HepG2 (cell line): Measurements from ENCODE around the gene CTSW. TPM values are rescaled to one million over a fixed set of nuclear protein-coding genes. Genes with fewer than 3 reads are reported as not detected.

Experiments
- ARNT2 ChIP-seq: sonication (generic); formaldehyde crosslinking; IDR thresholded peaks from 2 replicates; pipeline ENCODE4 v1.8.0; 2022; ENCODE audit warnings: mild to moderate bottlenecking, low read depth, missing genetic modification reagents, moderate library complexity
- ARNTL ChIP-seq: sonication (generic); formaldehyde crosslinking; IDR thresholded peaks from 2 replicates; pipeline ENCODE4 v1.4.0; 2020; ENCODE audit warnings: mild to moderate bottlenecking, missing genetic modification reagents
- ATAD3A ChIP-seq: sonication (generic); formaldehyde crosslinking; IDR thresholded peaks from 2 replicates; pipeline ENCODE4 v1.4.0; 2020; ENCODE audit warnings: missing genetic modification reagents
- EED ChIP-seq: sonication (generic); formaldehyde crosslinking; IDR thresholded peaks from 2 replicates; pipeline ENCODE4 v1.5.0; 2020; ENCODE audit warnings: mild to moderate bottlenecking, missing genetic modification reagents
- ELF4 ChIP-seq: sonication (generic); formaldehyde crosslinking; IDR thresholded peaks from 2 replicates; pipeline ENCODE4 v1.5.0; 2020; ENCODE audit warnings: missing genetic modification reagents, mild to moderate bottlenecking, moderate library complexity, borderline replicate concordance
- FOXO1 ChIP-seq: sonication (generic); formaldehyde crosslinking; IDR thresholded peaks from 2 replicates; pipeline ENCODE4 v1.4.0; 2020; ENCODE audit warnings: missing genetic modification reagents
- HDAC1 ChIP-seq: sonication (generic); formaldehyde crosslinking; IDR thresholded peaks from 2 replicates; pipeline ENCODE4 v1.5.1; 2020; ENCODE audit warnings: mild to moderate bottlenecking, missing genetic modification reagents
- HES4 ChIP-seq: sonication (generic); formaldehyde crosslinking; IDR thresholded peaks from 2 replicates; pipeline ENCODE4 v1.9.0; 2021; ENCODE audit warnings: mild to moderate bottlenecking, missing genetic modification reagents, borderline replicate concordance
- MIER2 ChIP-seq: IDR thresholded peaks from 2 replicates; pipeline ENCODE4 v1.6.1; 2016; ENCODE audit warnings: missing biosample characterization, missing genetic modification reagents
- MIER3 ChIP-seq: IDR thresholded peaks from 2 replicates; pipeline ENCODE4 v1.6.1; 2016; ENCODE audit warnings: missing compliant biosample characterization, borderline replicate concordance
- NPAS2 ChIP-seq: sonication (generic); formaldehyde crosslinking; IDR thresholded peaks from 2 replicates; pipeline ENCODE4 v1.8.0; 2022; ENCODE audit warnings: mild to moderate bottlenecking, missing genetic modification reagents, borderline replicate concordance
- XBP1 ChIP-seq: sonication (generic); formaldehyde crosslinking; IDR thresholded peaks from 2 replicates; pipeline ENCODE4 v1.5.0; 2020; ENCODE audit warnings: missing genetic modification reagents
- YEATS4 ChIP-seq: sonication (generic); formaldehyde crosslinking; IDR thresholded peaks from 2 replicates; pipeline ENCODE4 v1.4.0; 2020; ENCODE audit warnings: missing genetic modification reagents, borderline replicate concordance
- ZFP41 ChIP-seq: sonication (generic); formaldehyde crosslinking; IDR thresholded peaks from 2 replicates; pipeline ENCODE4 v1.4.0; 2020; ENCODE audit warnings: mild to moderate bottlenecking, missing genetic modification reagents, borderline replicate concordance
- ZNF230 ChIP-seq: sonication (generic); formaldehyde crosslinking; IDR thresholded peaks from 2 replicates; pipeline ENCODE4 v1.4.0; 2020; ENCODE audit warnings: mild to moderate bottlenecking, missing genetic modification reagents
- ZNF350 ChIP-seq: sonication (generic); formaldehyde crosslinking; IDR thresholded peaks from 2 replicates; pipeline ENCODE4 v1.4.0; 2020; ENCODE audit warnings: mild to moderate bottlenecking, low read depth, missing genetic modification reagents, borderline replicate concordance
- ZNF510 ChIP-seq: sonication (generic); formaldehyde crosslinking; IDR thresholded peaks from 2 replicates; pipeline ENCODE4 v1.4.0; 2020; ENCODE audit warnings: low read depth, mild to moderate bottlenecking, missing genetic modification reagents
- ZNF563 ChIP-seq: sonication (generic); formaldehyde crosslinking; IDR thresholded peaks from 2 replicates; pipeline ENCODE4 v1.8.0; 2022; ENCODE audit warnings: mild to moderate bottlenecking, moderate library complexity, missing genetic modification reagents
- ZNF703 ChIP-seq: sonication (generic); formaldehyde crosslinking; IDR thresholded peaks from 2 replicates; pipeline ENCODE4 v1.5.1; 2020; ENCODE audit warnings: missing genetic modification reagents, mild to moderate bottlenecking, moderate library complexity, borderline replicate concordance
- ZNF781 ChIP-seq: sonication (generic); formaldehyde crosslinking; IDR thresholded peaks from 2 replicates; pipeline ENCODE4 v1.5.1; 2020; ENCODE audit warnings: borderline replicate concordance, mild to moderate bottlenecking, missing genetic modification reagents; ENCODE audit errors: not compliant biosample characterization
- ZSCAN12 ChIP-seq: sonication (generic); formaldehyde crosslinking; IDR thresholded peaks from 2 replicates; pipeline ENCODE4 v1.9.0; 2021; ENCODE audit warnings: mild to moderate bottlenecking, missing genetic modification reagents
- polyA plus RNA-seq, 8 experiments: library from polyadenylated mRNA; depleted of rRNA in 3 of 8; stranded (reverse) in 7 of 8; unstranded in 1 of 8; fragments of >200 nt; fragmentation: Illumina TruSeq in 4 of 8; extraction: Trizol in 4 of 8; gene quantifications; 2 replicates each; pipeline versions ENCODE4 v1.2.1 to v1.2.3, GENCODE V29; 2011 to 2016; ENCODE audit warnings: low read depth in 4 of 8, missing spikeins in 1 of 8, mixed read lengths in 1 of 8; ENCODE audit not compliant: insufficient read depth in 1 of 8
- total RNA-seq, 5 experiments: library from RNA; depleted of rRNA; stranded (reverse); fragments of >200 nt; fragmentation: Illumina TruSeq; extraction: Trizol; gene quantifications; 2 replicates each; pipeline ENCODE4 v1.2.3, GENCODE V29; 2016; ENCODE audit warnings: low read depth in 1 of 5
- TF ChIP-seq, protein P1 (sequence below): sonication (generic); formaldehyde crosslinking; IDR thresholded peaks from 2 replicates; pipeline ENCODE4 v1.5.0; 2020; ENCODE audit warnings: mild to moderate bottlenecking, missing genetic modification reagents
- TF ChIP-seq, protein P2 (sequence below): sonication (generic); formaldehyde crosslinking; IDR thresholded peaks from 2 replicates; pipeline ENCODE4 v1.5.0; 2020; ENCODE audit warnings: missing genetic modification reagents, mild to moderate bottlenecking, borderline replicate concordance
- TF ChIP-seq, protein P3 (sequence below): sonication (generic); formaldehyde crosslinking; IDR thresholded peaks from 2 replicates; pipeline ENCODE4 v1.4.0; 2020; ENCODE audit warnings: missing genetic modification reagents, borderline replicate concordance

The CTSW gene
- total and polyA plus RNA-seq, 2 of the 13 experiments (the other 11 are each of a cell fraction or from before 2014, with no cell fraction given): 0.09 TPM; not detected in 1

DNA sequence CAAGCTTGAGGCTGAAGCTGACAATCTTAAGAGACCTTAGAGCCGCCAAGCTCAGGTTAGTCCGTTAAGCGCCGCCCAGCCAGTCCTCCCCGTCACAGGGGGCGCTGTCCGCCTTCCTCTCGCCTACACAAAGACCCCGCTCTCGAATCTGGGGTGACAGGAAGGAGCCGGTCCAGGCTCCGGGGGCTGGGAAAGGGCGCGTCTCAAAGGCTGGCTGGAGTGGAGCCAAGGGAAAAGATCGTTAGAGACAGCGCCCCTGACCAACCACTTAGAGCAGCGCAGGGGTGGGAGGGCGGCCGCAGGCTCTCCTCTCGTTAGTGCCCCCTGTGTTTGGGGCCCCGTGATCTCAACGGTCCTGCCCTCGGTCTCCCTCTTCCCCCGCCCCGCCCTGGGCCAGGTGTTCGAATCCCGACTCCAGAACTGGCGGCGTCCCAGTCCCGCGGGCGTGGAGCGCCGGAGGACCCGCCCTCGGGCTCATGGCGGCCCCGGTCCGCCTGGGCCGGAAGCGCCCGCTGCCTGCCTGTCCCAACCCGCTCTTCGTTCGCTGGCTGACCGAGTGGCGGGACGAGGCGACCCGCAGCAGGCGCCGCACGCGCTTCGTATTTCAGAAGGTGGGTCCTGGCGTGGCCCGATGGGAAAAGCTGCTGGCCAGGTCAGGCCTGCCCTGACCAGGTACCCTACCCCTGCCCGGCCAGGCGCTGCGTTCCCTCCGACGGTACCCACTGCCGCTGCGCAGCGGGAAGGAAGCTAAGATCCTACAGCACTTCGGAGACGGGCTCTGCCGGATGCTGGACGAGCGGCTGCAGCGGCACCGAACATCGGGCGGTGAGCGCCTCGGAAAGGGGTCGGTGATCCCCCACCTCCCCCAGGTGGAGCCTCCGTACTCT, 19.1 kb upstream of the CTSW start, which contains the start of gene MUS81 (continued):
- TF ChIP-seq, protein P1, sequence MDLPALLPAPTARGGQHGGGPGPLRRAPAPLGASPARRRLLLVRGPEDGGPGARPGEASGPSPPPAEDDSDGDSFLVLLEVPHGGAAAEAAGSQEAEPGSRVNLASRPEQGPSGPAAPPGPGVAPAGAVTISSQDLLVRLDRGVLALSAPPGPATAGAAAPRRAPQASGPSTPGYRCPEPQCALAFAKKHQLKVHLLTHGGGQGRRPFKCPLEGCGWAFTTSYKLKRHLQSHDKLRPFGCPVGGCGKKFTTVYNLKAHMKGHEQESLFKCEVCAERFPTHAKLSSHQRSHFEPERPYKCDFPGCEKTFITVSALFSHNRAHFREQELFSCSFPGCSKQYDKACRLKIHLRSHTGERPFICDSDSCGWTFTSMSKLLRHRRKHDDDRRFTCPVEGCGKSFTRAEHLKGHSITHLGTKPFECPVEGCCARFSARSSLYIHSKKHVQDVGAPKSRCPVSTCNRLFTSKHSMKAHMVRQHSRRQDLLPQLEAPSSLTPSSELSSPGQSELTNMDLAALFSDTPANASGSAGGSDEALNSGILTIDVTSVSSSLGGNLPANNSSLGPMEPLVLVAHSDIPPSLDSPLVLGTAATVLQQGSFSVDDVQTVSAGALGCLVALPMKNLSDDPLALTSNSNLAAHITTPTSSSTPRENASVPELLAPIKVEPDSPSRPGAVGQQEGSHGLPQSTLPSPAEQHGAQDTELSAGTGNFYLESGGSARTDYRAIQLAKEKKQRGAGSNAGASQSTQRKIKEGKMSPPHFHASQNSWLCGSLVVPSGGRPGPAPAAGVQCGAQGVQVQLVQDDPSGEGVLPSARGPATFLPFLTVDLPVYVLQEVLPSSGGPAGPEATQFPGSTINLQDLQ (CRISPR knock-in tag): no peak
- TF ChIP-seq HES4 (CRISPR knock-in tag) (peak; percentile 68), ZFP41 (no peak), NPAS2 (no peak), MIER2 (CRISPR knock-in tag) (peak; percentile 78; the same call in 1 of the 2 replicates), HDAC1 (CRISPR knock-in tag) (peak; percentile 93), ZNF350 (CRISPR knock-in tag) (peak; percentile 83), ZNF230 (CRISPR knock-in tag) (no peak), ZNF781 (CRISPR knock-in tag) (peak; percentile 35), ARNTL (peak; percentile 19; the same call in 1 of the 2 replicates), ZNF703 (peak; percentile 80; the same call in 1 of the 2 replicates), EED (no peak), ZNF563 (CRISPR knock-in tag) (peak; percentile 90), MIER3 (CRISPR knock-in tag) (peak; percentile 87; the same call in 1 of the 2 replicates), XBP1 (CRISPR knock-in tag) (0 out of 2 replicates have a peak, but pooled peaks have one; percentile 48), FOXO1 (no peak), ARNT2 (peak; percentile 55; the same call in 1 of the 2 replicates), ELF4 (CRISPR knock-in tag) (peak; percentile 77; the same call in 1 of the 2 replicates), ZSCAN12 (CRISPR knock-in tag) (0 out of 2 replicates have a peak, but pooled peaks have one; percentile 65), ZNF510 (CRISPR knock-in tag) (no peak), YEATS4 (CRISPR knock-in tag) (peak; percentile 70; the same call in 1 of the 2 replicates), ATAD3A (CRISPR knock-in tag) (no peak)
- TF ChIP-seq, protein P2, sequence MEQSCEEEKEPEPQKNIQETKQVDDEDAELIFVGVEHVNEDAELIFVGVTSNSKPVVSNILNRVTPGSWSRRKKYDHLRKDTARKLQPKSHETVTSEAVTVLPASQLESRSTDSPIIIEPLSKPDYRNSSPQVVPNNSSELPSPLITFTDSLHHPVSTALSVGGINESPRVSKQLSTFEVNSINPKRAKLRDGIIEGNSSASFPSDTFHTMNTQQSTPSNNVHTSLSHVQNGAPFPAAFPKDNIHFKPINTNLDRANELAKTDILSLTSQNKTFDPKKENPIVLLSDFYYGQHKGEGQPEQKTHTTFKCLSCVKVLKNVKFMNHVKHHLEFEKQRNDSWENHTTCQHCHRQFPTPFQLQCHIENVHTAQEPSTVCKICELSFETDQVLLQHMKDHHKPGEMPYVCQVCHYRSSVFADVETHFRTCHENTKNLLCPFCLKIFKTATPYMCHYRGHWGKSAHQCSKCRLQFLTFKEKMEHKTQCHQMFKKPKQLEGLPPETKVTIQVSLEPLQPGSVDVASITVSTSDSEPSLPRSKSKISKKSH (CRISPR knock-in tag): no peak; the same call in 1 of the 2 replicates
- TF ChIP-seq, protein P3, sequence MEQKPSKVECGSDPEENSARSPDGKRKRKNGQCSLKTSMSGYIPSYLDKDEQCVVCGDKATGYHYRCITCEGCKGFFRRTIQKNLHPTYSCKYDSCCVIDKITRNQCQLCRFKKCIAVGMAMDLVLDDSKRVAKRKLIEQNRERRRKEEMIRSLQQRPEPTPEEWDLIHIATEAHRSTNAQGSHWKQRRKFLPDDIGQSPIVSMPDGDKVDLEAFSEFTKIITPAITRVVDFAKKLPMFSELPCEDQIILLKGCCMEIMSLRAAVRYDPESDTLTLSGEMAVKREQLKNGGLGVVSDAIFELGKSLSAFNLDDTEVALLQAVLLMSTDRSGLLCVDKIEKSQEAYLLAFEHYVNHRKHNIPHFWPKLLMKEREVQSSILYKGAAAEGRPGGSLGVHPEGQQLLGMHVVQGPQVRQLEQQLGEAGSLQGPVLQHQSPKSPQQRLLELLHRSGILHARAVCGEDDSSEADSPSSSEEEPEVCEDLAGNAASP: peak; percentile 15
